Mucosa of descending colon (tissue), 3 donors: ENCODE data around the gene IL33. TPM values are rescaled to one million over a fixed set of nuclear protein-coding genes. Genes with fewer than 3 reads are reported as not detected.

Experiments
- ATAC-seq: fragments of 200-7000 bp; cut with Tn5 transposase; one replicate; pipeline ENCODE4 v1.9.1; 2020; ENCODE audit warnings: mild to moderate bottlenecking, moderate library complexity
- DNase-seq, 3 donors: peaks; one replicate each; pipeline ENCODE4 v3.0.0-alpha.2; 2020
- H3K36me3 ChIP-seq: fragments of 200-600 bp; one replicate; pipeline ENCODE4 v1.8.0; 2021; ENCODE audit warnings: low read depth, mild to moderate bottlenecking
- H3K4me1 ChIP-seq: fragments of 200-600 bp; one replicate; pipeline ENCODE4 v1.8.0; 2021; ENCODE audit warnings: low read depth, mild to moderate bottlenecking
- H3K4me3 ChIP-seq: fragments of 200-600 bp; one replicate; pipeline ENCODE4 v1.8.0; 2021; ENCODE audit warnings: mild to moderate bottlenecking
- H3K9me3 ChIP-seq: fragments of 200-600 bp; one replicate; pipeline ENCODE4 v1.8.0; 2021; ENCODE audit warnings: mild to moderate bottlenecking
- CTCF ChIP-seq: fragments of 200-600 bp; IDR thresholded peaks from one replicate; pipeline ENCODE4 v1.8.0; 2022; ENCODE audit warnings: antibody characterized with exemption, mild to moderate bottlenecking
- intact Hi-C, 2 donors: fragments of 100-400 bp; cut with DNase I in 1 of 2; cut with micrococcal nuclease in 1 of 2; formaldehyde crosslinking; loops; one replicate each; pipeline versions ENCODE4 v1.11.0 to v1.11.1; 2022; cut with DNase I, micrococcal nuclease
- total RNA-seq, 3 donors: library from RNA; stranded (reverse); fragmentation: NEBNext Ultra II Directional in 2 of 3; extraction: Animal tissue kit (Norgen Biotek cat#: 25700) in 2 of 3; gene quantifications; one replicate each; pipeline versions ENCODE4 v1.2.1 to v1.2.4, GENCODE V29; 2021 to 2023
- donor health status: DM: no; HTN: no; CAD: no; lungs with moderate emphysema.
- donor health status: DM: no; HTN: no; CAD: no.
- donor health status: DM: no; HTN: yes; CAD: no.

IL33 gene
- total RNA-seq, 3 donors from 2014 or later: 7.3 to 25.1 (median 16.2) TPM

GRCh38 chr9:6216002-6216401 lies 395 bp downstream of the IL33 start:
- no peak for TF ChIP-seq CTCF
- Histone ChIP-seq H3K4me3 (no peak overlapping the region), H3K9me3 (no peaks in the 10 kb centered on the region), H3K4me1 (no peaks in the 10 kb centered on the region), H3K36me3 (no peaks in the 10 kb centered on the region)
- DNase-seq (no peak), ATAC-seq (no peak)
- intact Hi-C loops: no loop called here

- no peak overlapping the region for H3K4me3 ChIP-seq
- intact Hi-C loops: no loop called here
- DNase-seq (no peak), ATAC-seq (no peak)
- H3K9me3 ChIP-seq: no peaks in the 10 kb centered on the region
- no peak for TF ChIP-seq CTCF
- H3K36me3 ChIP-seq: no peaks in the 10 kb centered on the region
- H3K4me1 ChIP-seq: no peaks in the 10 kb centered on the region
Measured at GRCh38 chr9:6216951-6217350, 1.3 kb downstream of the IL33 start.

- no peak for DNase-seq
- TF ChIP-seq CTCF: no peak
- H3K4me1 ChIP-seq: no peaks in the 10 kb centered on the region
- peak; percentile 39 for ATAC-seq
- no peaks in the 10 kb centered on the region for H3K36me3 ChIP-seq
- H3K4me3 ChIP-seq: no peak overlapping the region
- H3K9me3 ChIP-seq: no peaks in the 10 kb centered on the region
- intact Hi-C loops: no loop called here
Measured at GRCh38 chr9:6218099-6218502, 2.5 kb downstream of the IL33 start.

GRCh38 chr9:6219040-6219439 lies 3.4 kb downstream of the IL33 start:
- ATAC-seq (no peak), DNase-seq (no peak)
- no peaks in the 10 kb centered on the region for H3K36me3 ChIP-seq
- intact Hi-C loops: no loop called here
- no peaks in the 10 kb centered on the region for H3K9me3 ChIP-seq
- no peaks in the 10 kb centered on the region for H3K4me1 ChIP-seq
- TF ChIP-seq CTCF: no peak
- no peak overlapping the region for H3K4me3 ChIP-seq

- Histone ChIP-seq H3K36me3 (no peaks in the 10 kb centered on the region), H3K4me1 (no peaks in the 10 kb centered on the region), H3K4me3 (no peak overlapping the region), H3K9me3 (no peaks in the 10 kb centered on the region)
- no peak for TF ChIP-seq CTCF
- no peak for DNase-seq
- intact Hi-C loops: no loop called here
- ATAC-seq: no peak
Measured at GRCh38 chr9:6219981-6220380, 4.4 kb downstream of the IL33 start.
